HG02588 (cell line): ENCODE measurements around the gene NCOA5.

Experiments
- ATAC-seq: cut with Tn5 transposase; IDR thresholded peaks from one replicate; pipeline ENCODE4 v1.9.1; 2021; ENCODE audit warnings: mild to moderate bottlenecking, moderate library complexity; ENCODE audit not compliant: unreplicated experiment

Gene NCOA5

DNA sequence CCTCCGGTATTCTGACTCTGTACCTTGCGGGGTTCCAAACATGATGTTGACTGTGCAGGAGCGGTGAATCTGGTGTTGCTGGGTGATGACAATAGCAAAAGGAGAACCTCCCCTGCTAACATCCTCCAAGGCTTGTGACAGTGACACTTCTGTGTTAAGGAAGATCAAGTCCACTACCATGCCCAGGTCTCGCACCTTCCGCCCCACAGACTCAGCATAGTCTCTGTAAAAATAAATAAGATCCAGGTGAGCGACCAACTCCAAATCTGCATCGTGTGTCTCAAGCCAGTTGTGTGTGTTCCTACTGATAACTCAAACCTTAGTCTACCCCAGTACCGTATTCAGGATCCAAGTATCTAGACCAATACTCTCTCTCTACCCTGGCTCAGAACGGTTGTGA is 24.8 kb downstream of the NCOA5 start:
- no peak for ATAC-seq

DNA sequence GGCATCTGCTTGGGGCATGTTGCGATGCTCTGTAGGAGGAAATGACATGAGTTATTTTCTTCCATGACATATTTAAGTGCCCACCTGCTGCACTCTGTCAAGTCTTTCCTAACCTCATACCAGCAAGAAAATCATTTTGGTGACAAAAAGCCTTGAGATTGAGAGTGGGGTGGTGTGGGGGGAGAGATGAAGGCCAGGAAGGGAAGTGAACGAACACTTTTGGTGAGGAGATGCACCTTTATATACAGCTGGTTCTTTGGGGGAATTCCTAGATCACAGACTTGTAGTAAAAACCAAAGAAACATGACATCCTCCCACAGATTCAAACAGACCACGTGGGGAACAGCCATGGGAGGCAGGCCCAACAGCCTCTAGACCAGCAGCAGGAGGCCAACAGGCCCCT is 26.1 kb downstream of the NCOA5 start:
- ATAC-seq: no peak

DNA sequence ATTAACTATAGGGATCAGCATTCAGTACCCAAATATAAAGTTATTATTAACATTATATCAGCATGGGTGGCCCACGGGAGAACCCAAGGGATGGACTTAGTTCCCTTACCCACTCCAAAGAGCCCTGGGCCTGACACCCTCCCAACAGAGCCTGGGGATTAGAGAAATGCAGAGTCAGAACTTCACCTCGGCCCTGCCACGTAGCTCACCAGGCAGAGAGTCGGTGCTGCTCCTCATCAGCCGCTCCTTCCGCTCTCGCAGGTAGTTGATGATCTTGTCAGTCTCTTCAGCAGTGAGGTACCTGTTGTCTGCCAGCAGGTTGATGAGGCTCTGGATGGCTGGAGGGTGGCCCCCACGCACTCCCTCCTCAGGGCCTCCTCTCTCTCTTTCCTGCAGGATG is 26.6 kb downstream of the NCOA5 start:
- no peak for ATAC-seq

DNA sequence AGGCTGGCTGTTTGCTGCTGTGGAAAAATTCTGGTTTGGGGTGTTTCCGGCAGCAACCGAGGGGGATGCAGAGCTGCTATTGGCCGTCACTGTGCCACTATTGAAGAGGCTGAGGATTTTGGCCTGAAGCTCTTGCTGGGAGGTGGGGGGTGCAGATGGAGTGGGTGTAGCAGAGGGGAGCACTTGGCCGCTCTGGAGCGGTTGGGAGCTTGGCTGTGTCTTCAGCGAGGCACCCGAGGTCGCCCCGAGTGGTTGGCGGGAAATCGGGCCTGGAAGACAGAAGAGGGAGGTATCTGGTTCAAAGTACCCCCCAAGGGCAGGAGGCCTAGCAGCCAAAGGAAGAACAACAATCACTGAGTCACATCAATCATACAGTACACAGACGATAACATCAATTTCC is 27.1 kb downstream of the NCOA5 start:
- no peak for ATAC-seq

DNA sequence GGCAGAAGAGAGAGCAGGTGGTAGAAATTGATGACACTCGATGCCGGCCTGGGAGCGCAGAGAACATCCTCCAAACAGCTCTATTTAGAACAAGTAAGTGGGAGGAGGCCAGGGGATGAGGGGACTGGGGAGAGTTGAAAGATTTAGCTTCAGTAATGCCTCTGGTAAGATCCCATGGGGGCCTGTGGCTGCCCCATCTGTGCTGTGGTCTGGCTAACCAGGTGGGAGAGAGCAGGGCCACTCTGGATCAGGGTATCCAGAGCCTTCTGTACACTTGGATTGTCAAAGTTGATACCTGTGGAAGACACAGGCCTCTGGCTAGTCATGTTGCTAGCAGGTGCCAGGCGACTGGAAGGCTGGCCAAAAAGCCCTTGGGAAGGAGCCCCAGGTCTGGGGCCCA is 27.6 kb downstream of the NCOA5 start:
- no peak for ATAC-seq

GRCh38 chr20:46060975-46061374 is 28.8 kb downstream of the NCOA5 start:
- no peak for ATAC-seq

DNA sequence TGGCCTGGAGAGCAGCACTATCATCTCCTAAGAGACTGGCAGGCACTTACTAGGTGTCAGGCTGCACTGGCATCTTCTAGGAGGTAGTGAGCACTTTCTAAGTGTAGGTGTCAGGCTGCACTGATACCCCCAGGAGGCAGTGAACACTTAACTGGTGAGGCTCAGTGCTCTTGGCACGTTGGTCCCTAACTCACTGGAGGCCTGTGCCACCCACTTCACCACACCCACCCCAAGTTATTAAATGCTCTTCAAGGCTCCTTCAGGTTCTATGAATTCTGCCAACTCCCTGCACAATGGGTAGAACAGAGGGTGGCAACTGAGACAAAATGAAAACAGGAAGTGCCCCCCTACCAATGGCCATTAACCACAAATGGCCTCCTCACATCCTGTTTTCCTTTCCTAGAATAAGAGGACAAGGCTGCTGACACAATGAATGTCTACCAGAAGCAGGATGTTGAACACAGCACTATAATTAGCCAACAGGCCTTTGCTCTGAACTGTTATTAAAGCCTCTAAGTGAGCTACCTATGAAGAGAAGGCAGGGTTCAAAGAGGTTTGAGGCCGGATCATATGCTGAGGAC is 29.4 kb downstream of the NCOA5 start:
- ATAC-seq: no peak

- no peak for ATAC-seq
Observed at GRCh38 chr20:46058599-46059281, 31.0 kb downstream of the NCOA5 start.

GRCh38 chr20:46057856-46058598 is 31.7 kb downstream of the NCOA5 start:
- no peak for ATAC-seq

GRCh38 chr20:46056970-46057855 is 32.5 kb downstream of the NCOA5 start:
- ATAC-seq: no peak

- no peak for ATAC-seq
Observed at GRCh38 chr20:46056027-46056833, 33.5 kb downstream of the NCOA5 start.

DNA sequence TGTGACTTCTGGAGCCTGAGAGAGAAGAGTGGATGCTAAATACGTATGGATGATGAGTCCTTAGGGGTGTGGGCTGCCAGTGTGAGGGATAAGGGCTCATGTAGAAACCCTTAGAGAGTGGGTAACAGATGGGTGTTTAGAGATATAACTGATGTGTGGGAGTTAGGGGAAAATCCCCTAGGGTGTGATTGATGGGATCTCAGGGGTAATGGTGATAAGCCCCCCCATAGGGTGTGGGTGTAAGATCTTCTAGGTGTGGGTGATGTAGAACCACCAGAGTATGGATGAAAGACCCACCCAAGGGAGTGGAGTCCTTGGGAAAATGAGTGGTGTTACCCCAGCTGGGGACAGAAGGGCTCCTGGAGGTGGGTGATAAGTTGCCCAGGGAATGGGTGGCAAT is 34.5 kb downstream of the NCOA5 start:
- ATAC-seq: no peak

DNA sequence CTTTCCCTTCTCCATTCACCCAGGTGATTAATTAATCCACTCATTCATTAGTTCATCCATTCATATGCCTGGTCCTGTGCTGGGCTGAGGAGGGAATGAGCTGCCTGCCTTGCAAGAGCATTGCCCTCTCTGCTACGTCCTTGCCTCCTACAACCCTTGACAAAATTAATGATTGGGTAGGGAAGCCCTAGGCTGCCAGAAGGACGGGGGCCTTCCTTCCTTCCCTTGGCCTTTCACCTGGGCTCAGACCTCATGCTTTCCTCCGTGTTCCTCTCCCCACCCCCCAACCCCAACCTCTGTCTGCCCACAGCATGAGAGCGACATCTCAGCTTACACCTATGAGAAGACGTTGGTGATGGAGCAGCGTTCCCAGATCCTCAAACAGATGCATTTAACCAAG is 35.2 kb downstream of the NCOA5 start:
- no peak for ATAC-seq

DNA sequence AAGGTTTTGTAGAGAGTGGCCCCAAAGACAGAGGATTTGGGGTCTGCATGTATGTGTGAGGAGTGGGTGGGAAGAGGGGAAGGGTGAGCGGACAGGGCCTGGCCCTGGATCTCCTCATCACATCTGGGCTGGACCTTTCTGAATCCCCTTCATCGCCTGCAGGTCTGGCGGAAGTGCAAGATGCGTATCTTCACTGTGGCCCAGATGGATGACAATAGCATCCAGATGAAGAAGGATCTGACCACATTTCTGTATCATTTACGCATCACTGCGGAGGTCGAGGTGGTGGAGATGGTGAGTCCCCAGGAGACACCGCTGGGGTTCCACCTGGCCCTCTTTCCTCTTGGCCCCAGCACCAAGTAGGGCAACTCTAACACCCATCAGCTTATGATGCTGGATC is 36.3 kb downstream of the NCOA5 start:
- no peak for ATAC-seq

- no peak for ATAC-seq
Observed at GRCh38 chr20:46051556-46052308, 38.0 kb downstream of the NCOA5 start.

DNA sequence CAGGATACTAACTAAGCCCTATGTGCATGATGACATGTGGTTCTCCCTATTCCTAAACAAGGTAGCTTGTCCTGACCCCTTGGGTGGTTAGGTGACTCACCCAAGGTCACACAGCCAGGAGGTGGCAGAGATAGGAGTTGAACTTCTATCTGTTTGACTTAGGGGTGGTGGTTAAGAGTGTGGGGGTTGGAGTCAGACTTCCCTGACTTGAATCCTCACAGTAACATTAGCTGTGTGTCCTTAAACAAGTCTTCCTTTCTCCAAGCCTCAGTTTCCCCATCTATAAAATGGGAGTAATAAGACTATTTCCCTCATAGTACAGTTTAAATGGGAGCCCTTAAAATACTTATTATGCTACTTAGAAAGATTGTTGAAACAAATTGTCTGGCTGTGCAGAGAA is 38.9 kb downstream of the NCOA5 start:
- ATAC-seq: no peak

GRCh38 chr20:46050444-46050843 is 39.3 kb downstream of the NCOA5 start:
- no peak for ATAC-seq

DNA sequence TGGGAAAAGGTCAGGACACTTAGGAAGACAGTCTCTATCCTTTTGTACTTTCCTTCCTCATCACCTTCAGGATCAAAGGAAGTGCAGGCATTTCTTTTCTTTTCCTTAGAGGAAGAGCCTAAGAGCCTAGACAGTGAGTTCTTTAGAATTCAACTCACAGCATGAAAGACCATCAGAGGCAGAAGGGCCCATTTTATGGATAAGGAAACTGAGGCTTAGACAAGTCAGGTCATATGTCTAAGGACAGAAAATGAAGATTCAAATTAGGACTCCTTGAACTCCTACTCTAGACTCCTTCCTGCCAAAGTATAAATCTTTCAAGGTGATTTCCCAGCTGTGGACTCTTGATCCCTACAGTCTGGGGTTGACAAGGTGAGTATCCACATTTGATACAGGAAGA is 39.9 kb downstream of the NCOA5 start:
- ATAC-seq: no peak

GRCh38 chr20:46049190-46049589 is 40.6 kb downstream of the NCOA5 start:
- no peak for ATAC-seq

- ATAC-seq: no peak
Observed at GRCh38 chr20:46047821-46048220, 41.9 kb downstream of the NCOA5 start.
